Calu3 (cell line): ENCODE data around the gene HNRNPA2B1. TPM values are rescaled to one million over a fixed set of nuclear protein-coding genes. Genes with fewer than 3 reads are reported as not detected.

Source experiments
- BruUV-seq: library from RNA; stranded (reverse); fragments of 400-500 nt; replicated peaks from 2 replicates; lab custom pipeline; 2021; lab: Mats Ljungman, UMichigan
- CTCF ChIA-PET: fragments of 300-600 bp; sonication (Branson Sonifier 250); formaldehyde crosslinking; loops from one replicate; lab custom pipeline; 2022; ENCODE audit warnings: antibody characterized with exemption; lab: Charles Lee
- DNase-seq: peaks from one replicate; pipeline ENCODE4 v3.0.0; 2022
- H3K27ac Mint-ChIP-seq: one replicate; pipeline ENCODE4 v1.8.0; 2022; ENCODE audit warnings: mixed read lengths; ENCODE audit not compliant: unreplicated experiment
- H3K27me3 Mint-ChIP-seq: one replicate; pipeline ENCODE4 v1.8.0; 2022; ENCODE audit warnings: mixed read lengths; ENCODE audit not compliant: unreplicated experiment
- H3K36me3 Mint-ChIP-seq: one replicate; pipeline ENCODE4 v1.8.0; 2022; ENCODE audit warnings: mild to moderate bottlenecking, moderate library complexity, mixed read lengths; ENCODE audit not compliant: insufficient read depth, unreplicated experiment
- H3K4me1 Mint-ChIP-seq: one replicate; pipeline ENCODE4 v1.8.0; 2022; ENCODE audit warnings: mild to moderate bottlenecking, low read depth, mixed read lengths; ENCODE audit not compliant: unreplicated experiment
- H3K4me3 Mint-ChIP-seq: one replicate; pipeline ENCODE4 v1.8.0; 2022; ENCODE audit warnings: mild to moderate bottlenecking, low read depth, moderate library complexity, mixed read lengths; ENCODE audit not compliant: unreplicated experiment
- H3K9me3 Mint-ChIP-seq: one replicate; pipeline ENCODE4 v1.8.0; 2022; ENCODE audit warnings: low read depth, mixed read lengths; ENCODE audit not compliant: unreplicated experiment
- CTCF ChIP-seq: fragments of 200-600 bp; IDR thresholded peaks from one replicate; pipeline ENCODE4 v1.8.0; 2022; ENCODE audit warnings: antibody characterized with exemption; ENCODE audit not compliant: unreplicated experiment
- intact Hi-C: fragments of 100-400 bp; cut with micrococcal nuclease; formaldehyde crosslinking; loops from one replicate; pipeline ENCODE4 v1.10.0; 2022; ENCODE audit not compliant: unreplicated experiment
- total RNA-seq: library from RNA; stranded (reverse); gene quantifications from 2 replicates; pipeline ENCODE4 v1.2.3, GENCODE V29; 2022

Gene HNRNPA2B1
- total RNA-seq, 1 experiment from 2014 or later, result 924 TPM

DNA sequence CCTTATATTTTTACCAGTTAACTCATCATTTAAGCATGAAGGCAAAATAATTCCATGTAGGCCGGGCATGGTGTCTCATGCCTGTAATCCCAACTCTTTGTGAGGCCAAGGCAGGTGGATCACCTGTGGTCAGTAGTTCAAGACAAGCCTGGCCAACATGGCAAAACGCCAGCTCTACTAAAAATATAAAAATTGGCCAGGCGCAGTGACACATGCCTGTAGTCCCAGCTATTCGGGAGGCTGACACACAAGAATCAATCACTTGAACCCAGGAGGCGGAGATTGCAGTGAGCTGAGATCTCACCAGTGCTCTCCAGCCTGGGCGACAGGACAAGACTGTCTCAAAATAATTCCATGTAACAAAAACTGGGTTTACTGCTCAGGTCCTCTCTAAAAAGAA is 18.3 kb downstream of the HNRNPA2B1 start:
- H3K4me3 Mint-ChIP-seq, result no peak overlapping the region
- CTCF ChIA-PET, result interaction anchor here (0.6 to 1.0 kb wide), 2 partner anchors 21 to 73 kb away, joined by 3 to 5 read pairs; no protein-coding TSS in a partner anchor
- intact Hi-C loops, result loop anchor here (2.0 to 5.0 kb wide), 3 partner anchors 91 to 980 kb away; no protein-coding TSS in a partner anchor
- no peak for TF ChIP-seq CTCF
- peaks cover 98% of the 10 kb centered on the region for H3K36me3 Mint-ChIP-seq
- H3K27me3 Mint-ChIP-seq, result no peaks in the 10 kb centered on the region
- BruUV-seq, result no TSS peak
- no peaks in the 10 kb centered on the region for H3K9me3 Mint-ChIP-seq
- no peak for DNase-seq
- H3K4me1 Mint-ChIP-seq, result peaks cover 71% of the 10 kb centered on the region
- peak overlapping the region; percentile 41 for H3K27ac Mint-ChIP-seq

- BruUV-seq, result no TSS peak
- no peak for DNase-seq
- TF ChIP-seq CTCF, result no peak
- CTCF ChIA-PET, result interaction anchor here (1.0 to 2.2 kb wide), 2 partner anchors 73 to 91 kb away, joined by 5 to 9 read pairs; no protein-coding TSS in a partner anchor
- Mint-ChIP-seq H3K4me1 (peaks cover 65% of the 10 kb centered on the region), H3K36me3 (peaks cover 95% of the 10 kb centered on the region), H3K27me3 (no peaks in the 10 kb centered on the region), H3K27ac (peak overlapping the region; percentile 41), H3K9me3 (no peaks in the 10 kb centered on the region), H3K4me3 (no peak overlapping the region)
- intact Hi-C loops, result loop anchor here (2.0 to 5.0 kb wide), 3 partner anchors 91 to 981 kb away; no protein-coding TSS in a partner anchor
Measured at GRCh38 chr7:26181474-26182227, 18.9 kb downstream of the HNRNPA2B1 start.

GRCh38 chr7:26180792-26181198 is 19.8 kb downstream of the HNRNPA2B1 start:
- Mint-ChIP-seq H3K27me3 (no peaks in the 10 kb centered on the region), H3K27ac (peak overlapping the region; percentile 41), H3K9me3 (no peaks in the 10 kb centered on the region), H3K4me1 (peaks cover 56% of the 10 kb centered on the region), H3K4me3 (no peak overlapping the region), H3K36me3 (peaks cover 92% of the 10 kb centered on the region)
- no peak for DNase-seq
- CTCF ChIA-PET, result interaction anchor here (1.4 to 2.2 kb wide), 2 partner anchors 25 to 90 kb away, joined by 6 to 9 read pairs; no protein-coding TSS in a partner anchor
- BruUV-seq, result no TSS peak
- intact Hi-C loops, result loop anchor here (5.0 kb wide), 2 partner anchors 288 to 982 kb away; no protein-coding TSS in a partner anchor
- no peak for TF ChIP-seq CTCF

DNA sequence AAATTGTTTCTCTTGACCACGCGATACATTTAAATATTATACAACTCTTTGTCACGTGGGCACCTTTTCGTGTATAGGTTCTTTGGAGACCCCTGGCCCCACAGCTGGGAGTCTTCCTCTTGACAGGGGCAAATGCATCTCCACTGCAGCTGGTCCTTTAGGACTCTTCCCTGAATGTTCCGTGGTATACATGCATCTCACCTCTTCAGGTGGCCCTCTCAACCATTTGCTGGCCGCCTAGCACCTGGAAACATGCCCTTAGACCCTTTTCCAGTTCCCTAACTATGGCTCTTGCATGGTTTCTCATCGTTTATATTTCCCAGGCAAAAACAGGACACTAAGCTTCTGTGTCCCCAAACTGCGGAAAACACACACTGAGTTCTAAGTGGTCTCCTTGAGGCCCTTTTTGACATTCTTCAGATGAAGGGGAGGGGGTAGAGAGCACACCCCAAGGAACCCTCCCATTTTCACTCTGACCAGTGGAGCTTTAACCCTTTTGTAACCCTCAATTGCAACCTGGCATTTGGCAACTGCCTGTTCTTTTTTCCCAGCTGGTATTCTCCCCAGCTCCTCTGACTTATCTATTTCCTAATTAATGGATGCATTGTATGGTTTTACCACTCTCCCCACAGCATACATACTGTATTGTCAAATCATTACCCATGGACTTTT is 20.6 kb downstream of the HNRNPA2B1 start:
- no peak for TF ChIP-seq CTCF
- Mint-ChIP-seq H3K27me3 (no peaks in the 10 kb centered on the region), H3K4me3 (no peak overlapping the region), H3K9me3 (no peaks in the 10 kb centered on the region), H3K4me1 (peaks cover 48% of the 10 kb centered on the region), H3K36me3 (peaks cover 84% of the 10 kb centered on the region), H3K27ac (peak overlapping the region; percentile 41)
- CTCF ChIA-PET, result interaction anchor here (0.6 to 2.2 kb wide), 4 partner anchors 24 to 761 kb away, joined by 3 to 9 read pairs (median 4); no protein-coding TSS in a partner anchor
- BruUV-seq, result no TSS peak
- intact Hi-C loops, result loop anchor here (5.0 kb wide), 2 partner anchors 288 to 982 kb away; no protein-coding TSS in a partner anchor
- no peak for DNase-seq
